Loucy (cell line): ENCODE data around the gene SURF6.
"Not testable (repeated sequence)": the region's sequence is repeated elsewhere in the genome, so short reads cannot be mapped to it uniquely, and the experiment has no call there.

Experiments
- H2AFZ ChIP-seq: fragments of 200-600 bp; sonication (generic); 2 replicates; pipeline ENCODE4 v1.6.0; 2016; ENCODE audit warnings: antibody characterized with exemption, mild to moderate bottlenecking, low read length, moderate library complexity
- H3F3A ChIP-seq: fragments of 200-600 bp; 2 replicates; pipeline ENCODE4 v1.6.0; 2016; ENCODE audit warnings: antibody characterized with exemption, low read depth, mild to moderate bottlenecking
- H3K27me3 ChIP-seq: fragments of 200-600 bp; sonication (generic); 2 replicates; pipeline ENCODE4 v1.6.1; 2014; ENCODE audit warnings: low read length, mild to moderate bottlenecking; ENCODE audit not compliant: insufficient read depth, poor library complexity, severe bottlenecking
- H3K36me3 ChIP-seq: fragments of 200-600 bp; sonication (generic); 2 replicates; pipeline ENCODE4 v1.6.1; 2016; ENCODE audit warnings: low read length; ENCODE audit not compliant: insufficient read depth
- H3K4me1 ChIP-seq: fragments of 200-600 bp; sonication (generic); 2 replicates; pipeline ENCODE4 v1.5.1; 2014; ENCODE audit warnings: low read length, mild to moderate bottlenecking; ENCODE audit not compliant: insufficient read depth, poor library complexity, severe bottlenecking
- H3K4me2 ChIP-seq: fragments of 200-600 bp; sonication (generic); 2 replicates; pipeline ENCODE4 v1.6.0; 2014; ENCODE audit warnings: antibody characterized with exemption, low read length, low read depth, mild to moderate bottlenecking; ENCODE audit not compliant: poor library complexity, severe bottlenecking
- H3K4me3 ChIP-seq: fragments of 200-600 bp; sonication (generic); 2 replicates; pipeline ENCODE4 v1.5.1; 2014; ENCODE audit warnings: low read length, mild to moderate bottlenecking, mixed read lengths; ENCODE audit not compliant: poor library complexity, severe bottlenecking
- H3K79me2 ChIP-seq: fragments of 200-600 bp; sonication (generic); 2 replicates; pipeline ENCODE4 v1.6.1; 2014; ENCODE audit warnings: low read length; ENCODE audit not compliant: insufficient read depth
- H3K9ac ChIP-seq: fragments of 200-600 bp; sonication (generic); 2 replicates; pipeline ENCODE4 v1.6.0; 2014; ENCODE audit warnings: mild to moderate bottlenecking, low read depth, low read length, moderate library complexity; ENCODE audit not compliant: poor library complexity, severe bottlenecking
- H3K9me2 ChIP-seq: fragments of 200-600 bp; sonication (generic); replicated peaks from 2 replicates; pipeline ENCODE4 v1.6.1; 2016; ENCODE audit warnings: low read depth, low read length, mixed read lengths
- H3K9me3 ChIP-seq: fragments of 200-600 bp; sonication (generic); 2 replicates; pipeline ENCODE4 v1.6.1; 2014; ENCODE audit warnings: mild to moderate bottlenecking, antibody characterized with exemption, low read length, low read depth; ENCODE audit not compliant: insufficient read depth
- H4K20me1 ChIP-seq: fragments of 200-600 bp; sonication (generic); 2 replicates; pipeline ENCODE4 v1.6.0; 2014; ENCODE audit warnings: antibody characterized with exemption, low read length, mild to moderate bottlenecking; ENCODE audit not compliant: insufficient read depth, poor library complexity, severe bottlenecking
- EZH2phosphoT487 ChIP-seq: fragments of 200-600 bp; IDR thresholded peaks from 2 replicates; pipeline ENCODE4 v1.6.1; 2018; ENCODE audit warnings: antibody characterized with exemption, mild to moderate bottlenecking, moderate library complexity, borderline replicate concordance
- TF ChIP-seq, protein P1 (sequence below): fragments of 200-600 bp; sonication (generic); conservative IDR thresholded peaks from 2 replicates; pipeline ENCODE4 v1.5.1; 2014; ENCODE audit warnings: mild to moderate bottlenecking, antibody characterized with exemption, low read length

The SURF6 gene

DNA sequence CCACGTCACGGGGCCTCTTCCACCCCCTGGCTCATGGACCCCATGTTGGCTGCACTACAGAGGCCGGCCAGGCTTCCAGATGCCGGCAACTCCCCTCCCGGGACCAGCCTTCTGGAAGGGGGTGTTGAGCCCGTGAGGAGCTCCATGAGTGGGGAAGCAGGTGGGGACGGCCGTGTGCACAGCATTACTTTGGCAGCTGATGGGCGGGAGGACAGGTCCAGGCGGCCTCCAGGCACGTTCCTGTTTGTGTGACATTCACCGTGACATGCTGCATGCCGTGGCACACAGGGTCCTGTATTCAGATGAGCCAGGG, 31.9 kb downstream of the SURF6 start:
- no peaks in the 10 kb centered on the region for H3K36me3 ChIP-seq
- no peak overlapping the region for H3K9ac ChIP-seq
- H3K9me3 ChIP-seq: no peaks in the 10 kb centered on the region
- no peak overlapping the region for H3K4me3 ChIP-seq
- H2AFZ ChIP-seq: no peak overlapping the region
- H3K79me2 ChIP-seq: no peaks in the 10 kb centered on the region
- no peak overlapping the region for H3K4me2 ChIP-seq
- no peaks in the 10 kb centered on the region for H4K20me1 ChIP-seq
- no peaks in the 10 kb centered on the region for H3K27me3 ChIP-seq
- no peaks in the 10 kb centered on the region for H3F3A ChIP-seq
- TF ChIP-seq EZH2phosphoT487: no peak
- TF ChIP-seq, protein P1, sequence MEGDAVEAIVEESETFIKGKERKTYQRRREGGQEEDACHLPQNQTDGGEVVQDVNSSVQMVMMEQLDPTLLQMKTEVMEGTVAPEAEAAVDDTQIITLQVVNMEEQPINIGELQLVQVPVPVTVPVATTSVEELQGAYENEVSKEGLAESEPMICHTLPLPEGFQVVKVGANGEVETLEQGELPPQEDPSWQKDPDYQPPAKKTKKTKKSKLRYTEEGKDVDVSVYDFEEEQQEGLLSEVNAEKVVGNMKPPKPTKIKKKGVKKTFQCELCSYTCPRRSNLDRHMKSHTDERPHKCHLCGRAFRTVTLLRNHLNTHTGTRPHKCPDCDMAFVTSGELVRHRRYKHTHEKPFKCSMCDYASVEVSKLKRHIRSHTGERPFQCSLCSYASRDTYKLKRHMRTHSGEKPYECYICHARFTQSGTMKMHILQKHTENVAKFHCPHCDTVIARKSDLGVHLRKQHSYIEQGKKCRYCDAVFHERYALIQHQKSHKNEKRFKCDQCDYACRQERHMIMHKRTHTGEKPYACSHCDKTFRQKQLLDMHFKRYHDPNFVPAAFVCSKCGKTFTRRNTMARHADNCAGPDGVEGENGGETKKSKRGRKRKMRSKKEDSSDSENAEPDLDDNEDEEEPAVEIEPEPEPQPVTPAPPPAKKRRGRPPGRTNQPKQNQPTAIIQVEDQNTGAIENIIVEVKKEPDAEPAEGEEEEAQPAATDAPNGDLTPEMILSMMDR: no peak
- no peaks in the 10 kb centered on the region for H3K9me2 ChIP-seq
- no peaks in the 10 kb centered on the region for H3K4me1 ChIP-seq

DNA sequence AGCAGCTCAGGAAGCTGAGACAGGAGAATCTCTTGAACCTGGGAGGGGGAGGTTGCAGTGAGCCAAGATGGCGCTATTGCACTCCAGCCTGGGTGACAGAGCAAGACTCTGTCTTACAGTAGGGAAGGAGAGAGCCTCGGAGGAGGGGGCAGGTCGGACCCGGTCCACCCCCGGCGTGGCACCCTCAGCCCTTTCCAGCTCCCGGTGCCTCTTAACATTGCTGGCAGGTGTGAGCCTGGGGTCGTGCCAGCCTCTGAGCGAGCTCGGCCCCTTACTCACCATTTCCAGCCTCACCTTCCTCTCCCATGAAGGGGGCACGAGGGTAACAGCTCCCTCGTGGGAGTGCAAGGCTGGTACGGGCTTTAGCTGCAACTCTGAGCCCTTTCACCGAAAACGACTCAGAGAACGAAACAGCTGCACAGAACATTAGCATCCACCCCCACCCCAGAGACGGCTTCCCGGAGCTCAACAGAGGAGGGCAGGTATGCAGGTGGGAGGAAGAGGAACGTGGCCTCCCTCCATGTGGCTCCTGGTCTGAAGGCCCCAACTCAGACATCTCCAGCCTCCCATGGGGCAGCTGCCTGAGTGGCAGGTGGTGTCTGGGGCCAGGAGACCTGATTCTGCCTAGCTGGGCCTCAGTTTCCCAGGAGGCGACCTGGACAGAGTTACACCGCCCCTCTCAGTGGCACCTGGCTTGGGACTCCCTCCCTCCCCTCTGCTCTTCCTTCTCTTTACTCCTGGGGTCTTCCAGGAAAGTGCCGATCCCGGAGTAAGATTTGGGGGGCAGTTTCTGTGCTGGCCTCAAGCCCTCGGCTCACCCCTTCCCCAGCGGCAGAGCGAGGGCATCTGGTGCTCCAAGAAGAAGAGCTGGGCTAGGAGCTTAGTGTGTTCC, 32.5 kb downstream of the SURF6 start:
- no peaks in the 10 kb centered on the region for H3K27me3 ChIP-seq
- no peak overlapping the region for H3K4me3 ChIP-seq
- no peaks in the 10 kb centered on the region for H3K4me1 ChIP-seq
- no peaks in the 10 kb centered on the region for H3K36me3 ChIP-seq
- H4K20me1 ChIP-seq: no peaks in the 10 kb centered on the region
- H3K9me3 ChIP-seq: no peaks in the 10 kb centered on the region
- no peaks in the 10 kb centered on the region for H3K9me2 ChIP-seq
- H3K4me2 ChIP-seq: no peak overlapping the region
- no peak for TF ChIP-seq EZH2phosphoT487
- TF ChIP-seq, protein P1: no peak
- no peaks in the 10 kb centered on the region for H3F3A ChIP-seq
- H3K9ac ChIP-seq: no peak overlapping the region
- H3K79me2 ChIP-seq: no peaks in the 10 kb centered on the region
- H2AFZ ChIP-seq: no peak overlapping the region

GRCh38 chr9:133301253-133302230, 34.4 kb downstream of the SURF6 start:
- Histone ChIP-seq H3K9me2 (no peaks in the 10 kb centered on the region), H3K4me2 (no peak overlapping the region), H3K9me3 (no peaks in the 10 kb centered on the region), H4K20me1 (no peaks in the 10 kb centered on the region), H2AFZ (no peak overlapping the region), H3K9ac (no peak overlapping the region), H3K4me3 (no peak overlapping the region), H3K79me2 (no peaks in the 10 kb centered on the region), H3K36me3 (no peaks in the 10 kb centered on the region), H3K4me1 (no peaks in the 10 kb centered on the region), H3F3A (no peaks in the 10 kb centered on the region), H3K27me3 (no peaks in the 10 kb centered on the region)
- TF ChIP-seq EZH2phosphoT487: no peak
- TF ChIP-seq, protein P1: no peak

GRCh38 chr9:133299996-133300395, 36.0 kb downstream of the SURF6 start:
- not testable (repeated sequence) for H3K4me2 ChIP-seq, H3K9me3 ChIP-seq, H3K27me3 ChIP-seq, H3F3A ChIP-seq, H4K20me1 ChIP-seq, H3K9ac ChIP-seq, H2AFZ ChIP-seq, H3K79me2 ChIP-seq, H3K4me3 ChIP-seq, H3K9me2 ChIP-seq, H3K36me3 ChIP-seq, H3K4me1 ChIP-seq
